Nephron (organoid): ENCODE results near the gene MBOAT7.
"Not testable (repeated sequence)": the region's sequence is repeated elsewhere in the genome, so short reads cannot be mapped to it uniquely, and the experiment has no call there.

ENCODE experiments used
- H3K27ac Mint-ChIP-seq, 3 experiments: 2 replicates each; pipeline ENCODE4 v1.8.0; 2020; ENCODE audit warnings: mixed read lengths in 3 of 3, mild to moderate bottlenecking in 2 of 3, moderate library complexity in 1 of 3
- H3K27me3 Mint-ChIP-seq: 2 replicates; pipeline ENCODE4 v1.8.0; 2021; ENCODE audit warnings: low read depth, mild to moderate bottlenecking, moderate library complexity, mixed read lengths
- H3K36me3 Mint-ChIP-seq: 2 replicates; pipeline ENCODE4 v1.8.0; 2020; ENCODE audit warnings: low read depth, mixed read lengths
- H3K4me1 Mint-ChIP-seq: 2 replicates; pipeline ENCODE4 v1.8.0; 2020; ENCODE audit warnings: mixed read lengths
- H3K4me3 Mint-ChIP-seq, 3 experiments: 2 replicates each; pipeline ENCODE4 v1.8.0; 2020; ENCODE audit warnings: mild to moderate bottlenecking in 3 of 3, mixed read lengths in 3 of 3, moderate library complexity in 2 of 3
- H3K9me3 Mint-ChIP-seq: 2 replicates; pipeline ENCODE4 v1.8.0; 2020; ENCODE audit warnings: mixed read lengths
- CTCF ChIP-seq, 3 experiments: fragments of 200-600 bp; sonication (generic); IDR thresholded peaks; one replicate each; pipeline ENCODE4 v1.5.0; 2021; ENCODE audit warnings: antibody characterized with exemption in 3 of 3; ENCODE audit not compliant: unreplicated experiment in 3 of 3

Gene MBOAT7

GRCh38 chr19:54207676-54207982 is 18.2 kb upstream of the MBOAT7 start:
- H3K9me3 Mint-ChIP-seq: no peaks in the 10 kb centered on the region
- H3K4me1 Mint-ChIP-seq: peaks cover 64% of the 10 kb centered on the region
- H3K27me3 Mint-ChIP-seq: no peaks in the 10 kb centered on the region
- H3K4me3 Mint-ChIP-seq: peak overlapping the region in 1 of 3 experiments; percentile 22
- H3K27ac Mint-ChIP-seq: peak overlapping the region in 2 of 3 experiments; percentile 38 to 50
- H3K36me3 Mint-ChIP-seq: peaks cover 71% of the 10 kb centered on the region
- TF ChIP-seq CTCF (IDR thresholded peaks at IDR 0.05; ENCODE audit: unreplicated experiment in 3 of 3): no peak

- Mint-ChIP-seq H3K27ac (peak overlapping the region in 1 of 3 experiments; percentile 38), H3K36me3 (peaks cover 75% of the 10 kb centered on the region), H3K4me1 (peaks cover 68% of the 10 kb centered on the region)
- H3K4me3 Mint-ChIP-seq, H3K27me3 Mint-ChIP-seq, H3K9me3 Mint-ChIP-seq: not testable (repeated sequence)
Measured at GRCh38 chr19:54207193-54207592, 17.8 kb upstream of the MBOAT7 start.

DNA sequence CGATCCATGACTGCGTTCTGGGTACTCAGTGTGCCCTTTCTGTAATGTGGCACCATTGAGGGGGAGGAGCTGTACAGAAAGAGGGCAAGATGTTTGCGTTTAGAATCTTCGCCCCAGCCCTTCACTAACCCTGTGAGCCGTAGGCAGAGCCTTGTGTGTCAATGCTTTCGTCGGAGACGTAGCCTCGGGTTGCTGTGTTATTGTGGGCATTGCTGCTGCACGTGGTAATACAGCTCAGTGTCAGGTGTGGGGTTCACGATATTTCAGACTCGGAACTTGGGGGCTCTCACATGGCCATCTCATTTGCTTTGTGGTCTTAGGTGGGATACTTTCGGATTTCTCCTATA is 17.4 kb upstream of the MBOAT7 start:
- no peak overlapping the region for H3K4me3 Mint-ChIP-seq
- peaks cover 72% of the 10 kb centered on the region for H3K4me1 Mint-ChIP-seq
- no peaks in the 10 kb centered on the region for H3K9me3 Mint-ChIP-seq
- peaks cover 77% of the 10 kb centered on the region for H3K36me3 Mint-ChIP-seq
- no peak for TF ChIP-seq CTCF (IDR thresholded peaks at IDR 0.05; ENCODE audit: unreplicated experiment in 3 of 3)
- no peaks in the 10 kb centered on the region for H3K27me3 Mint-ChIP-seq
- H3K27ac Mint-ChIP-seq: no peak overlapping the region

DNA sequence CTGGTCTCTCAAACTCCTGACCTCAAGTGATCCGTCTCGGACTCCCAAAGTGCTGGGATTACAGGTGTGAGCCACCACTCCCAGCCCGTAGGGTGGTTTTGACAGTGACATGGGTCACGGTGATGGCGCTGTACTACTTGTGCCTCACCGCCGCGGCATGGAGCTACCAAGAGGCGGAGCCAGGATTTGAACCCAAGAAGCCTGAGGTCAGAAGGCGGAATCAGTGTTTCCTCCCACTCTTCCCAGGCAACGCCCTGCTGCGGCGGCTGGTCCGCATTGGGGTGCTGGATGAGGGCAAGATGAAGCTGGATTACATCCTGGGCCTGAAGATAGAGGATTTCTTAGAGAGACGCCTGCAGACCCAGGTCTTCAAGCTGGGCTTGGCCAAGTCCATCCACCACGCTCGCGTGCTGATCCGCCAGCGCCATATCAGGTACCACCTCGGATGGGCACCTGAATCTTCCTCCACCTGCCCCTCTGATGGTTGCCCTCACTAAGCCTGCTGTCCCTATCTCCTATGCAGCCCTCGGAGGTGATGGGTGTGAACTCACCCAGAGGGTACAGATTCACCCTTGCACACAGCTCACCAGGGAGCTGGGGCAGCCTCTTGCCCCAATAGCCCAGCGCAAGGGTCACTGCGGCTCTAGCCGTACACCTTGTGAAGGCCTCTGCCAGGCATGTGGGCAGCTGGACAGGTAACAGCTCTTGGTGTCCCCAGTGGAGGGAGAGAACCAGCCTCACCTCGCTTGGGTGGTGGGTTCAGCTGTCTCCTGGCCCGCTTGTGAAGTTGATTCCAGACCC is 16.9 kb upstream of the MBOAT7 start:
- Mint-ChIP-seq H3K4me1 (peaks cover 75% of the 10 kb centered on the region), H3K36me3 (peaks cover 81% of the 10 kb centered on the region), H3K27ac (no peak overlapping the region), H3K4me3 (no peak overlapping the region), H3K9me3 (no peaks in the 10 kb centered on the region), H3K27me3 (no peaks in the 10 kb centered on the region)
- no peak for TF ChIP-seq CTCF (IDR thresholded peaks at IDR 0.05; ENCODE audit: unreplicated experiment in 3 of 3)

- Mint-ChIP-seq H3K27ac (no peak overlapping the region), H3K9me3 (no peaks in the 10 kb centered on the region), H3K36me3 (peaks cover 80% of the 10 kb centered on the region), H3K4me1 (peaks cover 73% of the 10 kb centered on the region), H3K4me3 (peak overlapping the region in 2 of 3 experiments; percentile 2 to 3), H3K27me3 (no peaks in the 10 kb centered on the region)
- TF ChIP-seq CTCF (IDR thresholded peaks at IDR 0.05; ENCODE audit: unreplicated experiment in 3 of 3): no peak
Measured at GRCh38 chr19:54204767-54205468, 15.5 kb upstream of the MBOAT7 start.

- H3K27me3 Mint-ChIP-seq: no peaks in the 10 kb centered on the region
- H3K4me3 Mint-ChIP-seq: peak overlapping the region; percentile 93 to 98 (median 97)
- peaks cover 74% of the 10 kb centered on the region for H3K36me3 Mint-ChIP-seq
- peak overlapping the region; percentile 42 to 83 (median 76) for H3K27ac Mint-ChIP-seq
- H3K9me3 Mint-ChIP-seq: no peaks in the 10 kb centered on the region
- TF ChIP-seq CTCF (IDR thresholded peaks at IDR 0.05; ENCODE audit: unreplicated experiment in 3 of 3): no peak
- H3K4me1 Mint-ChIP-seq: peaks cover 63% of the 10 kb centered on the region
Measured at GRCh38 chr19:54203151-54203611, 13.8 kb upstream of the MBOAT7 start.
